ENCODE data around the gene RNF34.

RNF34 gene

GRCh38 chr12:121398355-121398754, 1.6 kb upstream of the RNF34 start:
- Histone ChIP-seq H3K4me3 (ENCODE audit: low read length) (no peak overlapping the region), H3K4me1 (ENCODE audit: control insufficient read depth, insufficient read depth, low read length) (peaks cover 3% of the 10 kb centered on the region), H3K9ac (ENCODE audit: low read length) (no peak overlapping the region), H3K27ac (ENCODE audit: low read depth, low read length) (no peak overlapping the region), H3K27me3 (ENCODE audit: control insufficient read depth, insufficient read depth, low read length) (no peaks in the 10 kb centered on the region), H3K36me3 (ENCODE audit: control insufficient read depth, insufficient read depth, low read length) (no peaks in the 10 kb centered on the region)

- H3K36me3 ChIP-seq (ENCODE audit: control insufficient read depth, insufficient read depth, low read length): peaks cover 5% of the 10 kb centered on the region
- H3K27me3 ChIP-seq (ENCODE audit: control insufficient read depth, insufficient read depth, low read length): no peaks in the 10 kb centered on the region
- H3K27ac ChIP-seq (ENCODE audit: low read depth, low read length): peak overlapping the region; percentile 88
- H3K4me1 ChIP-seq (ENCODE audit: control insufficient read depth, insufficient read depth, low read length): peaks cover 7% of the 10 kb centered on the region
- peak overlapping the region; percentile 99 for H3K4me3 ChIP-seq (ENCODE audit: low read length)
- peak overlapping the region; percentile 94 for H3K9ac ChIP-seq (ENCODE audit: low read length)
Observed at GRCh38 chr12:121400332-121401139, 618 bp downstream of the RNF34 start.

DNA sequence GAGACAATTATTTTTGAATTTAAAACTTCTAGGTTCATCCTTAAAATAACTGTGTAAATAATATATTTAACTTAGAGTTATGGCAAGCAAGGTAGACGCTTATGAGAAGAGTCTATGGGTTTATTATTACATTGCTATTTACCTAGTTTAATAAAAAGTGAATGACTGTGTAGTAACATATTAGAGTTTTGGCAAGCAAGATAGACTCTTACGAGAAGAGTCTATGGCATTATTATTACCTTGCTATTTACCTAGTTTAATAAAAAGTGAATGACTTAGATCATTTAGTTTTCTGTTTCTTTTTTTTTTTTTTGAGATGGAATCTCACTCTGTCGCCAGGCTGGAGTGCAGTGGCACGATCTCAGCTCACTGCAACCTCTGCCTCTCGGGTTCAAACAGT, 3.8 kb downstream of the RNF34 start:
- no peak overlapping the region for H3K9ac ChIP-seq (ENCODE audit: low read length)
- H3K36me3 ChIP-seq (ENCODE audit: control insufficient read depth, insufficient read depth, low read length): peaks cover 5% of the 10 kb centered on the region
- no peak overlapping the region for H3K4me3 ChIP-seq (ENCODE audit: low read length)
- peaks cover 6% of the 10 kb centered on the region for H3K4me1 ChIP-seq (ENCODE audit: control insufficient read depth, insufficient read depth, low read length)
- no peaks in the 10 kb centered on the region for H3K27me3 ChIP-seq (ENCODE audit: control insufficient read depth, insufficient read depth, low read length)
- H3K27ac ChIP-seq (ENCODE audit: low read depth, low read length): no peak overlapping the region

DNA sequence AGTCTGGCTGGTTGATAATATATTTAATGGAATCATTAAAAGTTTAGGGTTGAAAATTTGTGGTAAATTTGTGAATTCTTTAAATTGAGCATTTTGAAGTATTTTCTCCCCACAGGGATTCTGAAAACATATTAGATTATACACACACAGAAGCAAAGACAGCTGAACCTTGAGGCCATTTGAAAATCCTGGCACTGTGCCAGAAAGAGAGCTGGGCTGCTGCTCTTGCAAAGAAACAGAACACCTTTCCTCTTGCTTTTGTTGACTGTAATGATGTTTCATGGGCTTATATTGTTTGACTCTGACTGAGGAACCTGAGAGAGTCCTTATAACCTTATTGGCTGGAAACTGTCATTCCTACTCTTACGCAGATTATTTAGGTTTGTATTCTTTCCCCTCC, 4.8 kb downstream of the RNF34 start:
- H3K4me1 ChIP-seq (ENCODE audit: control insufficient read depth, insufficient read depth, low read length): peaks cover 4% of the 10 kb centered on the region
- H3K36me3 ChIP-seq (ENCODE audit: control insufficient read depth, insufficient read depth, low read length): peaks cover 7% of the 10 kb centered on the region
- H3K27me3 ChIP-seq (ENCODE audit: control insufficient read depth, insufficient read depth, low read length): no peaks in the 10 kb centered on the region
- H3K27ac ChIP-seq (ENCODE audit: low read depth, low read length): peak overlapping the region; percentile 30
- no peak overlapping the region for H3K9ac ChIP-seq (ENCODE audit: low read length)
- no peak overlapping the region for H3K4me3 ChIP-seq (ENCODE audit: low read length)

DNA sequence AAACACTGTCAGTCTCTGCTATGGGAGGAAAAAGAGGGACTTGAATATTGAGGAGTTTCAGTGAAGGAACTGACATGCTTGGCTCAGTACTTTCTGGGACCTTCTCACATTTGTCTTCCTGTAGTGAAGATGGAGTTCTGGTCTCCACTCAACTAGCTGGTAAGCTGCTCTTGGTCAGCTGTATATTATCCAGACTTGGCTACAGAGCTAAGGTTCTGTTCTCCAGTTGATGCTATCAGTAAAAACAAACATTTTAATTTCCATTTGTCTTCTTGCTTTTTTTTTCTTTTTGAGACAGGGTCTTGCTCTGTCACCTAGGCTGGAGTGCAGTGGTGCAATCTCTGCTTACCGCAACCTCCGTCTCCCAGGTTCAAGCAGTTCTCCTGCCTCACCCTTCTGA, 5.3 kb downstream of the RNF34 start:
- Histone ChIP-seq H3K9ac (ENCODE audit: low read length) (no peak overlapping the region), H3K27me3 (ENCODE audit: control insufficient read depth, insufficient read depth, low read length) (no peaks in the 10 kb centered on the region), H3K4me3 (ENCODE audit: low read length) (no peak overlapping the region), H3K36me3 (ENCODE audit: control insufficient read depth, insufficient read depth, low read length) (peaks cover 7% of the 10 kb centered on the region), H3K4me1 (ENCODE audit: control insufficient read depth, insufficient read depth, low read length) (peaks cover 4% of the 10 kb centered on the region), H3K27ac (ENCODE audit: low read depth, low read length) (peak overlapping the region; percentile 30)

- Histone ChIP-seq H3K36me3 (ENCODE audit: control insufficient read depth, insufficient read depth, low read length) (peaks cover 11% of the 10 kb centered on the region), H3K4me3 (ENCODE audit: low read length) (no peak overlapping the region), H3K27me3 (ENCODE audit: control insufficient read depth, insufficient read depth, low read length) (no peaks in the 10 kb centered on the region), H3K9ac (ENCODE audit: low read length) (no peak overlapping the region), H3K4me1 (ENCODE audit: control insufficient read depth, insufficient read depth, low read length) (no peaks in the 10 kb centered on the region), H3K27ac (ENCODE audit: low read depth, low read length) (no peak overlapping the region)
Observed at GRCh38 chr12:121413917-121414316, 14.0 kb downstream of the RNF34 start.

DNA sequence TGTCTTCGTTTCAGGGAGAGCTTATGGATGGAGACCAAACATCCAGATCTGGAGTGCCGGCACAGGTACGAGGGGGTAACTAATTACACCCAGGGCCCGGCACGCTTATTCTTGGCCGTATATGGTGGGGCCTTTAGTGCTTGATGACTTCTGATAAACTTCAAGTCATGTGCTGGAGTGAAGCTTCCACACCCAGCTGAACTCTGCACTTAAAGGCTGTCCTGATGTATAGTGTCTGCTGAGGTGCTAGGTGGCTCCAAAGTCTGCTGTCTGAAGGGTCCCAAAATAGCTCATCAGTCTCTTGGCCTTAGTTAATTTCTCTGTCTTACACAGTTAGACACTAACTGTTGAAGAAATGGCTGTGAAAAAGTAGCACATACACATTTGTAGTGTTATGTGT, 17.9 kb downstream of the RNF34 start:
- no peak overlapping the region for H3K9ac ChIP-seq (ENCODE audit: low read length)
- no peaks in the 10 kb centered on the region for H3K27me3 ChIP-seq (ENCODE audit: control insufficient read depth, insufficient read depth, low read length)
- H3K36me3 ChIP-seq (ENCODE audit: control insufficient read depth, insufficient read depth, low read length): peaks cover 30% of the 10 kb centered on the region
- no peak overlapping the region for H3K27ac ChIP-seq (ENCODE audit: low read depth, low read length)
- H3K4me3 ChIP-seq (ENCODE audit: low read length): no peak overlapping the region
- H3K4me1 ChIP-seq (ENCODE audit: control insufficient read depth, insufficient read depth, low read length): peaks cover 4% of the 10 kb centered on the region

DNA sequence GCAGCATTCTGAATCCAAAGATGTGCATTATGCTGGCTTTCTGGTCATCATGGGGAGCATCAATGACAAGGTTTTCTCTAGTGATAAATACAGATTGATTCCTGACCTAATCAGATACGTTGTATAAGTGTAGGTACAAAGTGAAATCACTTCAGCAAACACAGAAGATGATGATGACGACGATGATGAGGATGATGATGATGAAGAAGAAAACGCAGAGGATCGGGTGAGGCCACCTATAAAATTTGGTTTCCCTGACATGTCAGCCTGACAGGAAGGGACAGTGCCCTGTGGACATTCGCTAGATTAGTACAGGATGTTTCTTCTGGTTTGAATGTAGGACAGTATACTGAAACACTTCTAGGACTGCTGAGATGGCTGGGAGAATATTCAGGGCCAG, 20.2 kb downstream of the RNF34 start:
- Histone ChIP-seq H3K4me3 (ENCODE audit: low read length) (no peak overlapping the region), H3K36me3 (ENCODE audit: control insufficient read depth, insufficient read depth, low read length) (peaks cover 38% of the 10 kb centered on the region), H3K27ac (ENCODE audit: low read depth, low read length) (no peak overlapping the region), H3K4me1 (ENCODE audit: control insufficient read depth, insufficient read depth, low read length) (peaks cover 16% of the 10 kb centered on the region), H3K9ac (ENCODE audit: low read length) (no peak overlapping the region), H3K27me3 (ENCODE audit: control insufficient read depth, insufficient read depth, low read length) (no peaks in the 10 kb centered on the region)

DNA sequence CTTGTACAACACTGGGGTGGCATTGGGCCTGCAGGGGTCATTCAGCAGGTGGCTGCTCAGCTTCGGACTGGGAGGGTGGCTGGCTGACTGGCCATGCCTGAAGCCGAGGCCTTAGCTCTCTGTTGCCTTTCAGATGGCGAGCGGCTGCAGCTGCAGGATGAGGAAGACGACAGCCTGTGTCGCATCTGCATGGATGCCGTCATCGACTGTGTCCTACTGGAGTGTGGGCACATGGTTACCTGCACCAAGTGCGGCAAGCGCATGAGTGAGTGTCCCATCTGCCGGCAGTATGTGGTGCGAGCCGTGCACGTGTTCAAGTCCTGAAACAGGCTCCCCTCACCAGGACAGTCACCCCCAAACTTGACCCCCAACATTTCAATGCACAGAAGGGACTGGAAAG, 23.3 kb downstream of the RNF34 start:
- no peak overlapping the region for H3K9ac ChIP-seq (ENCODE audit: low read length)
- H3K4me3 ChIP-seq (ENCODE audit: low read length): no peak overlapping the region
- H3K4me1 ChIP-seq (ENCODE audit: control insufficient read depth, insufficient read depth, low read length): peaks cover 16% of the 10 kb centered on the region
- peak overlapping the region; percentile 11 for H3K27ac ChIP-seq (ENCODE audit: low read depth, low read length)
- no peaks in the 10 kb centered on the region for H3K27me3 ChIP-seq (ENCODE audit: control insufficient read depth, insufficient read depth, low read length)
- peaks cover 30% of the 10 kb centered on the region for H3K36me3 ChIP-seq (ENCODE audit: control insufficient read depth, insufficient read depth, low read length)

DNA sequence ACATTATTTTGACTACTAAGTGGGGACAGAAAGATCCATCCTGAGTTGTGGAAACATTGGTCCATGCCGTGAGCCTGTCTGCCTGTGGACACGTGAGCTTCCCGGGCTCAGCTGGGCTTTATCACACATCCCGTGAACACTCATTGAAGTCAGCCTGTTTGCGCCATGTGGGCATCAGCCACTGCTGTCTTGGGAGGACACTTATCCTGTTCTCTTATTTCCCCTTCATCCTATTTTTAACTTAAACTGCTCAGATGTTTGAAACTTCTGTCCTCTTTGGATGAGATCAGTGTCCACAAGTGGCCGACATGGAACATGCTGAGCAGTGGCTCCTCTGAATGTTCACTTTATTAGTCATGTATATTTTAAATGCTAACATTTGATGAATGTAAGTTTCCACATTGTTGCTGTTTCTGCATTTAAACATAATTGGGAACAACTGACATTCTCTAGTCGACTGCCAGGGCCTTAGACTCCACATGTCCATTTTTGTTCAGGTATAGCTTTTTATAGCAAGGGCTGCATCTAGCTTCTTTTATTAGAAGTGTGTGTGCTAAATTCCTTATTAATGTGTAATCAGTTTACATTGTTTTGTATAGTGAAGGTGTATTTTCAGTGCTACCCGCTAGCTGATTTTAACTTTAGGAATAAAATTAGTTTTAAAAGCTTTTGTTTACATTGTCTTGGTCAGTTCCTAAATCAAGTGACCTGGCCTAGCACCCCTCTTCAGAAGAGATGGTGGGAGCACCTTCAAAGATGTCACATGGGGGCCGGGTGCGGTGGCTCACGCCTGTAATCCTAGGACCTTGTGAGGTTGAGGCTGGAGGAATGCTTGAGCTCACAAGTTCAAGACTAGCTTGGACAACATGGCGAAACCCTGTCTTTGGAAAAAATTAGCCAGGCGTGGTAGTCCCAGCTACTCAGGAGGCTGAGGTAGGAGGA, 24.0 kb downstream of the RNF34 start:
- Histone ChIP-seq H3K27ac (ENCODE audit: low read depth, low read length) (peak overlapping the region; percentile 11), H3K9ac (ENCODE audit: low read length) (no peak overlapping the region), H3K27me3 (ENCODE audit: control insufficient read depth, insufficient read depth, low read length) (no peaks in the 10 kb centered on the region), H3K36me3 (ENCODE audit: control insufficient read depth, insufficient read depth, low read length) (peaks cover 36% of the 10 kb centered on the region), H3K4me3 (ENCODE audit: low read length) (no peak overlapping the region), H3K4me1 (ENCODE audit: control insufficient read depth, insufficient read depth, low read length) (peaks cover 16% of the 10 kb centered on the region)

- no peaks in the 10 kb centered on the region for H3K27me3 ChIP-seq (ENCODE audit: control insufficient read depth, insufficient read depth, low read length)
- no peak overlapping the region for H3K27ac ChIP-seq (ENCODE audit: low read depth, low read length)
- no peak overlapping the region for H3K9ac ChIP-seq (ENCODE audit: low read length)
- no peak overlapping the region for H3K4me3 ChIP-seq (ENCODE audit: low read length)
- peaks cover 16% of the 10 kb centered on the region for H3K4me1 ChIP-seq (ENCODE audit: control insufficient read depth, insufficient read depth, low read length)
- H3K36me3 ChIP-seq (ENCODE audit: control insufficient read depth, insufficient read depth, low read length): peaks cover 34% of the 10 kb centered on the region
Observed at GRCh38 chr12:121424624-121424975, 24.7 kb downstream of the RNF34 start.

- Histone ChIP-seq H3K9ac (ENCODE audit: low read length) (no peak overlapping the region), H3K4me1 (ENCODE audit: control insufficient read depth, insufficient read depth, low read length) (peaks cover 12% of the 10 kb centered on the region), H3K36me3 (ENCODE audit: control insufficient read depth, insufficient read depth, low read length) (peaks cover 31% of the 10 kb centered on the region), H3K27me3 (ENCODE audit: control insufficient read depth, insufficient read depth, low read length) (no peaks in the 10 kb centered on the region), H3K27ac (ENCODE audit: low read depth, low read length) (no peak overlapping the region), H3K4me3 (ENCODE audit: low read length) (no peak overlapping the region)
Observed at GRCh38 chr12:121427556-121428050, 27.7 kb downstream of the RNF34 start.

Data from rectal smooth muscle tissue (tissue), 1 donor.